Caco-2 (cell line): Measurements from ENCODE around the gene APOL5. TPM values are rescaled to one million over a fixed set of nuclear protein-coding genes. Genes with fewer than 3 reads are reported as not detected.

ENCODE experiments used
- BruUV-seq: library from RNA; stranded (reverse); fragments of 400-500 nt; replicated peaks from 2 replicates; lab custom pipeline; 2021; lab: Mats Ljungman, UMichigan
- CTCF ChIA-PET: fragments of 300-600 bp; sonication (Branson Sonifier 250); formaldehyde crosslinking; loops from one replicate; lab custom pipeline; 2022; ENCODE audit warnings: antibody characterized with exemption; lab: Charles Lee
- POLR2A ChIA-PET: fragments of 300-600 bp; sonication (Branson Sonifier 250); formaldehyde crosslinking; loops from one replicate; lab custom pipeline; 2022; ENCODE audit warnings: antibody characterized with exemption; lab: Charles Lee
- DNase-seq, 2 experiments: peaks; one replicate each; pipeline versions ENCODE4 v3.0.0 to v3.0.0-alpha.2; 2020 to 2022
- H3K27me3 ChIP-seq: replicated peaks from 2 replicates; pipeline ENCODE4 v1.6.0; 2011; ENCODE audit warnings: low read length; ENCODE audit not compliant: control insufficient read depth, insufficient read depth
- H3K36me3 ChIP-seq: 2 replicates; pipeline ENCODE4 v1.5.1; 2011; ENCODE audit warnings: low read length; ENCODE audit not compliant: control insufficient read depth, insufficient read depth
- H3K4me1 ChIP-seq: fragments of 250-450 bp; sonication (Bioruptor Pico); 2 replicates; pipeline ENCODE4 v1.5.1; 2020; ENCODE audit warnings: mild to moderate bottlenecking
- H3K4me3 ChIP-seq: 2 replicates; pipeline ENCODE4 v1.5.1; 2011; ENCODE audit warnings: low read depth, mild to moderate bottlenecking, control low read depth, low read length
- H3K9me3 ChIP-seq: fragments of 250-450 bp; sonication (Bioruptor Pico); 2 replicates; pipeline ENCODE4 v1.5.1; 2020; ENCODE audit warnings: mild to moderate bottlenecking, moderate library complexity
- H3K27ac Mint-ChIP-seq: one replicate; pipeline ENCODE4 v1.8.0; 2022; ENCODE audit warnings: mixed read lengths; ENCODE audit not compliant: unreplicated experiment
- H3K27me3 Mint-ChIP-seq: one replicate; pipeline ENCODE4 v1.8.0; 2022; ENCODE audit warnings: mixed read lengths; ENCODE audit not compliant: insufficient read depth, unreplicated experiment
- H3K36me3 Mint-ChIP-seq: one replicate; pipeline ENCODE4 v1.8.0; 2022; ENCODE audit warnings: mild to moderate bottlenecking, mixed read lengths; ENCODE audit not compliant: insufficient read depth, unreplicated experiment
- H3K4me1 Mint-ChIP-seq: one replicate; pipeline ENCODE4 v1.8.0; 2022; ENCODE audit warnings: low read depth, mixed read lengths; ENCODE audit not compliant: unreplicated experiment
- H3K4me3 Mint-ChIP-seq: one replicate; pipeline ENCODE4 v1.8.0; 2022; ENCODE audit warnings: mild to moderate bottlenecking, moderate library complexity, mixed read lengths; ENCODE audit not compliant: unreplicated experiment
- H3K9me3 Mint-ChIP-seq: one replicate; pipeline ENCODE4 v1.8.0; 2022; ENCODE audit warnings: mixed read lengths; ENCODE audit not compliant: unreplicated experiment
- intact Hi-C: fragments of 100-400 bp; cut with micrococcal nuclease; formaldehyde crosslinking; loops from one replicate; pipeline ENCODE4 v1.10.0; 2022; ENCODE audit not compliant: unreplicated experiment
- total RNA-seq: library from RNA; stranded (reverse); gene quantifications from 2 replicates; pipeline ENCODE4 v1.2.3, GENCODE V29; 2022
- TF ChIP-seq, protein P1 (sequence below), 2 experiments: fragments of 200-600 bp in 1 of 2; IDR thresholded peaks; 1 replicate in 1 of 2; 2 replicates in 1 of 2; pipeline versions ENCODE4 v1.5.1 to v1.8.0; 2011 to 2022; ENCODE audit warnings: antibody characterized with exemption in 1 of 2, control low read depth in 1 of 2, inconsistent platforms in 1 of 2, low read depth in 1 of 2, low read length in 1 of 2, mild to moderate bottlenecking in 1 of 2, moderate library complexity in 1 of 2; ENCODE audit not compliant: insufficient read depth in 1 of 2, severe bottlenecking in 1 of 2, unreplicated experiment in 1 of 2

The APOL5 gene
- total RNA-seq, 1 experiment from 2014 or later = not detected

DNA sequence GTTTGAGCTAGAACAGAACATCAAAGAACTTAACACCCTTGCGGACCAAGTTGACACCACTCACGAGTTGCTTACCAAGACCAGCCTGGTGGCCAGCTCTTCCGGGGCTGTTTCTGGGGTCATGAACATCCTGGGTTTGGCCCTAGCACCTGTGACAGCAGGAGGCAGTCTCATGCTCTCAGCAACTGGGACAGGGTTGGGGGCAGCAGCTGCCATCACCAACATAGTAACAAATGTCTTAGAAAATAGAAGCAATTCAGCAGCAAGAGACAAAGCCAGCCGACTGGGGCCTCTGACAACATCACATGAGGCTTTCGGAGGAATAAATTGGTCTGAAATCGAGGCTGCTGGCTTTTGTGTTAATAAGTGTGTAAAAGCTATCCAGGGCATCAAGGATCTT is 8.7 kb downstream of the APOL5 start:
- ChIA-PET POLR2A (no interaction called here), CTCF (no interaction called here)
- Mint-ChIP-seq H3K27ac (no peak overlapping the region), H3K27me3 (no peaks in the 10 kb centered on the region), H3K36me3 (peaks cover 6% of the 10 kb centered on the region), H3K4me1 (no peaks in the 10 kb centered on the region), H3K9me3 (no peaks in the 10 kb centered on the region), H3K4me3 (no peak overlapping the region)
- Histone ChIP-seq H3K36me3 (no peaks in the 10 kb centered on the region), H3K4me1 (no peaks in the 10 kb centered on the region), H3K4me3 (no peak overlapping the region), H3K27me3 (no peaks in the 10 kb centered on the region), H3K9me3 (no peaks in the 10 kb centered on the region)
- TF ChIP-seq, protein P1, sequence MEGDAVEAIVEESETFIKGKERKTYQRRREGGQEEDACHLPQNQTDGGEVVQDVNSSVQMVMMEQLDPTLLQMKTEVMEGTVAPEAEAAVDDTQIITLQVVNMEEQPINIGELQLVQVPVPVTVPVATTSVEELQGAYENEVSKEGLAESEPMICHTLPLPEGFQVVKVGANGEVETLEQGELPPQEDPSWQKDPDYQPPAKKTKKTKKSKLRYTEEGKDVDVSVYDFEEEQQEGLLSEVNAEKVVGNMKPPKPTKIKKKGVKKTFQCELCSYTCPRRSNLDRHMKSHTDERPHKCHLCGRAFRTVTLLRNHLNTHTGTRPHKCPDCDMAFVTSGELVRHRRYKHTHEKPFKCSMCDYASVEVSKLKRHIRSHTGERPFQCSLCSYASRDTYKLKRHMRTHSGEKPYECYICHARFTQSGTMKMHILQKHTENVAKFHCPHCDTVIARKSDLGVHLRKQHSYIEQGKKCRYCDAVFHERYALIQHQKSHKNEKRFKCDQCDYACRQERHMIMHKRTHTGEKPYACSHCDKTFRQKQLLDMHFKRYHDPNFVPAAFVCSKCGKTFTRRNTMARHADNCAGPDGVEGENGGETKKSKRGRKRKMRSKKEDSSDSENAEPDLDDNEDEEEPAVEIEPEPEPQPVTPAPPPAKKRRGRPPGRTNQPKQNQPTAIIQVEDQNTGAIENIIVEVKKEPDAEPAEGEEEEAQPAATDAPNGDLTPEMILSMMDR (IDR thresholded peaks at IDR 0.05; ENCODE audit: insufficient read depth in 1 of 2, low read depth in 1 of 2, low read length in 1 of 2, severe bottlenecking in 1 of 2, unreplicated experiment in 1 of 2) = no peak
- no peak for DNase-seq
- BruUV-seq = no TSS peak
- intact Hi-C loops = no loop called here

DNA sequence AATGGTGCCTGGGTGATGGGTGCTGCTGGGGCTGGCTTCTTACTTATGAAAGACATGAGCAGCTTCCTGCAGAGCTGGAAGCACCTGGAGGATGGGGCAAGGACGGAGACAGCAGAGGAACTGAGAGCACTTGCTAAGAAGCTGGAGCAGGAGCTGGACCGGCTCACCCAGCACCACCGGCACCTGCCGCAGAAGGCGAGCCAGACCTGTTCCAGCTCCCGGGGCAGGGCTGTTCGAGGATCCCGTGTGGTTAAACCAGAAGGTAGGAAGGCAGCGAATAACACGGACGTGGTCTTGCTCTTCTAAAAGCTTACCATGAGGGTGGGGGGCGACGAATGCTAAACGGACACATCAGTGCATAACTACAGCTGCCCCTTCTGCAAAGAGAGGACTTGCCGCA is 9.3 kb downstream of the APOL5 start:
- Mint-ChIP-seq H3K4me1 (no peaks in the 10 kb centered on the region), H3K4me3 (no peak overlapping the region)
- CTCF ChIA-PET = no interaction called here

DNA sequence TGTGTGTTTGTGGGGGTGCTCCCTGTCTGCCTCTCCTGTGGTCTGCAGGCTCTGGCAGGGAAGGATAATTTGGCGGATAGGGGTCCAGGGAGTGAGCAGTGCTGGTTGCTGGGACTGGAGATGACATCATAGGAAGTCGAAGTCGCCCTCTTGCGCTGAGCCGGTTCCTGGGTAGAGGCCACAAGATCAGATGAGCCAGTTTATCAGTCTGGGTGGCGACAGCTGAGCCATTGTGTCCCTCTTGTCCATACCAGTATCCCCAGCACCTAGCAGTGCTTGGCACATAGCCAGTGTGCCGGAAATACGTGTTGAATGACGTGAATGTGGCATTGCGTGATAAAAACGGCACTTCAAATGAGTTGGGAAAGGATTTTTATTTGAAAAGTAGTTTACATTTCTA is 9.8 kb downstream of the APOL5 start:
- CTCF ChIA-PET = no interaction called here
- Mint-ChIP-seq H3K4me1 (no peaks in the 10 kb centered on the region), H3K9me3 (no peaks in the 10 kb centered on the region), H3K4me3 (no peak overlapping the region), H3K36me3 (peaks cover 16% of the 10 kb centered on the region), H3K27me3 (no peaks in the 10 kb centered on the region), H3K27ac (no peak overlapping the region)
- no peaks in the 10 kb centered on the region for H3K27me3 ChIP-seq
- H3K4me1 ChIP-seq = no peaks in the 10 kb centered on the region
- TF ChIP-seq, protein P1 (IDR thresholded peaks at IDR 0.05; ENCODE audit: insufficient read depth in 1 of 2, low read depth in 1 of 2, low read length in 1 of 2, severe bottlenecking in 1 of 2, unreplicated experiment in 1 of 2) = no peak
- no peaks in the 10 kb centered on the region for H3K9me3 ChIP-seq
- intact Hi-C loops = no loop called here
- no peak for DNase-seq
- no TSS peak for BruUV-seq
- POLR2A ChIA-PET = no interaction called here
- no peaks in the 10 kb centered on the region for H3K36me3 ChIP-seq
- H3K4me3 ChIP-seq = no peak overlapping the region

More for the DNA sequence above, 9.3 kb downstream of the APOL5 start:
- intact Hi-C loops = no loop called here
- Histone ChIP-seq H3K36me3 (no peaks in the 10 kb centered on the region), H3K27me3 (no peaks in the 10 kb centered on the region), H3K4me3 (no peak overlapping the region), H3K4me1 (no peaks in the 10 kb centered on the region), H3K9me3 (no peaks in the 10 kb centered on the region)
- Mint-ChIP-seq H3K27ac (no peak overlapping the region), H3K27me3 (no peaks in the 10 kb centered on the region), H3K9me3 (no peaks in the 10 kb centered on the region), H3K36me3 (peaks cover 11% of the 10 kb centered on the region)
- BruUV-seq = no TSS peak
- POLR2A ChIA-PET = no interaction called here
- no peak for DNase-seq
- TF ChIP-seq, protein P1 (IDR thresholded peaks at IDR 0.05; ENCODE audit: insufficient read depth in 1 of 2, low read depth in 1 of 2, low read length in 1 of 2, severe bottlenecking in 1 of 2, unreplicated experiment in 1 of 2) = no peak
